SK-N-MC (cell line): ENCODE data around the gene GNPTAB.

ENCODE experiments used
- EZH2 ChIP-seq: fragments of 200-600 bp; sonication (generic); IDR thresholded peaks from one replicate; pipeline ENCODE4 v1.6.1; 2017; ENCODE audit warnings: antibody characterized with exemption
- POLR2AphosphoS5 ChIP-seq: IDR thresholded peaks from 2 replicates; pipeline ENCODE4 v1.6.1; 2012; ENCODE audit warnings: mild to moderate bottlenecking, low read depth, low read length, borderline replicate concordance

DNA sequence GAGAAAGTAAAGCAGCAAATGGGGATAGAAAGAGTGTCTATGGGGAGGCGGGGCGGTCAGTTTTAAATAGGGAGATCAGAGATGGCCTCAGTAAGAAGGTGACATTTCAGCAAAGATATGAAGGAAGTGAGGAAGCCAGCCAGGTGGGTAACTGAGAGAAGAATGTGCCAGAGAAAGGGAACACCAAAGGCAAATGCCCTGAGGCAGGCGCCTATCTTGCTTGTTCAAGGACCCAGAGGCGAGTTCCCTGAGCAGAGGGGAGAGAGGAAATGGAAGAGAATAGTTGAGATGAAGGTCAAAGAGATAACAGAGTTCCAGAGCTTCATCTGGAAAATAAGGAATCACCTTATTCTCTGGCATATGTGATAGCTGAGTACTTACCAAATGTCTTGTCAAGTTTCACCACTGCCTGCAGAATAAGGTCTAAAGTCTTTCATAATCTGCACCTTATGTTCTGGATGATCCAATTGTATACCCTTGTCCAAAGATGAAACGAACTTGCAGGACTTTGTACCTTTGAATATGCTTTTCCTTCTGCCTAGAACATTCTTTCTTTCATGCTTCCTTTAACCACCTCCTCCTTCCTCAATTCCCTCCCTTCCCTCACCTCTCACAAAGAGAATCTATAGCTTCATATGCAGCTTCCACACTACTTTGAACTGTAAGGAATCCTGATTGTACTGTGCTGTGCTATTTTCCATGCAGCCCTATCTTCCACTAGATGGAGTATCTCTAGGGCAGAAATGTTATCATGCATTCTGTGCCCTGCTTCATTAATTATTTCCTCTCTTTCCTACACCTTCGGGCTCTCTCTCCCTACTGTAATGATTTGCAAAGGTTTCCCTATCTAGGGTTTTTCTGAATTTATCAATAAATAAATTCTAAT, 38.5 kb downstream of the GNPTAB start:
- TF ChIP-seq EZH2: no peak
- TF ChIP-seq POLR2AphosphoS5: no peak
